Neural cell (in vitro differentiated cells): Measurements from ENCODE around the gene RPL15. TPM values are rescaled to one million over a fixed set of nuclear protein-coding genes. Genes with fewer than 3 reads are reported as not detected.

ENCODE experiments used
- H2AFZ ChIP-seq: fragments of 200-600, 300-800 bp; sonication (generic), shearing (Covaris generic); 2 replicates; pipeline ENCODE4 v1.6.0; 2014; ENCODE audit warnings: low read depth, mild to moderate bottlenecking, antibody characterized with exemption, low read length, moderate library complexity
- H3F3A ChIP-seq: fragments of 200-600 bp; shearing (Covaris generic); 2 replicates; pipeline ENCODE4 v1.6.1; 2016; ENCODE audit warnings: mild to moderate bottlenecking, moderate library complexity, mixed read lengths, antibody characterized with exemption, low read length; ENCODE audit not compliant: insufficient read depth, poor library complexity, severe bottlenecking
- H3K27ac ChIP-seq: fragments of 200-600, 300-800 bp; sonication (generic), shearing (Covaris generic); 2 replicates; pipeline ENCODE4 v1.5.1; 2014; ENCODE audit warnings: mild to moderate bottlenecking, low read length, moderate library complexity
- H3K27me3 ChIP-seq: fragments of 300-800, 200-600 bp; sonication (generic), shearing (Covaris generic); 2 replicates; pipeline ENCODE4 v1.6.0; 2014; ENCODE audit warnings: mild to moderate bottlenecking, low read depth, low read length, moderate library complexity; ENCODE audit not compliant: insufficient read depth
- H3K36me3 ChIP-seq: fragments of 300-800, 200-600 bp; sonication (generic), shearing (Covaris generic); 2 replicates; pipeline ENCODE4 v1.5.1; 2014; ENCODE audit warnings: mild to moderate bottlenecking, antibody characterized with exemption, low read length, moderate library complexity; ENCODE audit not compliant: insufficient read depth
- H3K4me2 ChIP-seq: fragments of 300-800, 200-600 bp; sonication (generic), shearing (Covaris generic); 2 replicates; pipeline ENCODE4 v1.6.0; 2014; ENCODE audit warnings: mild to moderate bottlenecking, low read length
- H3K4me3 ChIP-seq: fragments of 300-800, 200-600 bp; sonication (generic), shearing (Covaris generic); 2 replicates; pipeline ENCODE4 v1.5.1; 2014; ENCODE audit warnings: mild to moderate bottlenecking, low read length, moderate library complexity
- H3K79me2 ChIP-seq: fragments of 200-600 bp; shearing (Covaris generic); replicated peaks from 2 replicates; pipeline ENCODE4 v1.6.0; 2014; ENCODE audit warnings: mild to moderate bottlenecking, low read length, moderate library complexity; ENCODE audit not compliant: insufficient read depth
- H3K9ac ChIP-seq: fragments of 300-800, 200-600 bp; sonication (generic), shearing (Covaris generic); 2 replicates; pipeline ENCODE4 v1.6.1; 2016; ENCODE audit warnings: mild to moderate bottlenecking, low read length, mixed read lengths
- H3K9me2 ChIP-seq: fragments of 200-600 bp; shearing (Covaris generic); 2 replicates; pipeline ENCODE4 v1.6.1; 2016; ENCODE audit warnings: mild to moderate bottlenecking, low read length, mixed read lengths; ENCODE audit not compliant: insufficient read depth
- H3K9me3 ChIP-seq: fragments of 200-600, 300-800 bp; sonication (generic), shearing (Covaris generic); 2 replicates; pipeline ENCODE4 v1.6.1; 2016; ENCODE audit warnings: mild to moderate bottlenecking, mixed run types, low read length, moderate library complexity, mixed read lengths
- H4K20me1 ChIP-seq: fragments of 200-600 bp; shearing (Covaris generic); 2 replicates; pipeline ENCODE4 v1.6.1; 2016; ENCODE audit warnings: mild to moderate bottlenecking, mixed run types; ENCODE audit not compliant: insufficient read depth
- CTCF ChIP-seq: fragments of 450-650 bp; IDR thresholded peaks from 2 replicates; pipeline ENCODE4 v1.5.1; 2014; ENCODE audit warnings: antibody characterized with exemption, mild to moderate bottlenecking, moderate library complexity; ENCODE audit not compliant: poor library complexity, severe bottlenecking
- EP300 ChIP-seq: fragments of 450-650 bp; conservative IDR thresholded peaks from 2 replicates; pipeline ENCODE4 v1.6.1; 2014; ENCODE audit warnings: antibody characterized with exemption, mild to moderate bottlenecking, moderate library complexity; ENCODE audit not compliant: poor library complexity, severe bottlenecking
- EZH2 ChIP-seq: fragments of 200-600, 300-800 bp; shearing (Covaris generic), sonication (generic); IDR thresholded peaks from 2 replicates; pipeline ENCODE4 v1.6.1; 2014; ENCODE audit warnings: antibody characterized with exemption, low read length, borderline replicate concordance, mild to moderate bottlenecking; ENCODE audit not compliant: insufficient read depth, poor library complexity, severe bottlenecking
- MXI1 ChIP-seq: fragments of 450-650 bp; conservative IDR thresholded peaks from 2 replicates; pipeline ENCODE4 v1.6.1; 2014; ENCODE audit warnings: antibody characterized with exemption, mild to moderate bottlenecking; ENCODE audit not compliant: poor library complexity, severe bottlenecking
- POLR2AphosphoS5 ChIP-seq: IDR thresholded peaks from 2 replicates; pipeline ENCODE4 v1.6.1; 2012
- RAD21 ChIP-seq: fragments of 450-650 bp; conservative IDR thresholded peaks from 2 replicates; pipeline ENCODE4 v1.6.1; 2014; ENCODE audit warnings: antibody characterized with exemption, mild to moderate bottlenecking, moderate library complexity
- SMC3 ChIP-seq: fragments of 450-650 bp; conservative IDR thresholded peaks from 2 replicates; pipeline ENCODE4 v1.6.1; 2014; ENCODE audit warnings: antibody characterized with exemption, mild to moderate bottlenecking, moderate library complexity; ENCODE audit not compliant: poor library complexity
- TAF1 ChIP-seq: IDR thresholded peaks from 2 replicates; pipeline ENCODE4 v1.6.1; 2012; ENCODE audit warnings: low read depth
- polyA plus RNA-seq: library from polyadenylated mRNA; depleted of rRNA; stranded (reverse); fragments of >200 nt; gene quantifications from 2 replicates; pipeline ENCODE4 v1.2.3, GENCODE V29; 2014
- TF ChIP-seq, protein P1 (sequence below): IDR thresholded peaks from 2 replicates; pipeline ENCODE4 v1.6.1; 2012; ENCODE audit warnings: borderline replicate concordance

RPL15 gene
- polyA plus RNA-seq, 1 donor from 2014 or later: 3,247 TPM

GRCh38 chr3:23960649-23961048 is 43.7 kb downstream of the RPL15 start:
- Histone ChIP-seq H3K36me3 (peaks cover 6% of the 10 kb centered on the region), H3K4me2 (no peak overlapping the region), H3K9me3 (no peaks in the 10 kb centered on the region), H3K79me2 (no peaks in the 10 kb centered on the region), H3F3A (no peaks in the 10 kb centered on the region), H3K9me2 (no peaks in the 10 kb centered on the region), H2AFZ (no peak overlapping the region), H4K20me1 (no peaks in the 10 kb centered on the region), H3K9ac (no peak overlapping the region), H3K27me3 (no peaks in the 10 kb centered on the region), H3K4me3 (no peak overlapping the region), H3K27ac (no peak overlapping the region)
- TF ChIP-seq TAF1 (no peak), POLR2AphosphoS5 (no peak), SMC3 (no peak), EP300 (no peak), CTCF (no peak), MXI1 (no peak), RAD21 (no peak), EZH2 (no peak)
- TF ChIP-seq, protein P1, sequence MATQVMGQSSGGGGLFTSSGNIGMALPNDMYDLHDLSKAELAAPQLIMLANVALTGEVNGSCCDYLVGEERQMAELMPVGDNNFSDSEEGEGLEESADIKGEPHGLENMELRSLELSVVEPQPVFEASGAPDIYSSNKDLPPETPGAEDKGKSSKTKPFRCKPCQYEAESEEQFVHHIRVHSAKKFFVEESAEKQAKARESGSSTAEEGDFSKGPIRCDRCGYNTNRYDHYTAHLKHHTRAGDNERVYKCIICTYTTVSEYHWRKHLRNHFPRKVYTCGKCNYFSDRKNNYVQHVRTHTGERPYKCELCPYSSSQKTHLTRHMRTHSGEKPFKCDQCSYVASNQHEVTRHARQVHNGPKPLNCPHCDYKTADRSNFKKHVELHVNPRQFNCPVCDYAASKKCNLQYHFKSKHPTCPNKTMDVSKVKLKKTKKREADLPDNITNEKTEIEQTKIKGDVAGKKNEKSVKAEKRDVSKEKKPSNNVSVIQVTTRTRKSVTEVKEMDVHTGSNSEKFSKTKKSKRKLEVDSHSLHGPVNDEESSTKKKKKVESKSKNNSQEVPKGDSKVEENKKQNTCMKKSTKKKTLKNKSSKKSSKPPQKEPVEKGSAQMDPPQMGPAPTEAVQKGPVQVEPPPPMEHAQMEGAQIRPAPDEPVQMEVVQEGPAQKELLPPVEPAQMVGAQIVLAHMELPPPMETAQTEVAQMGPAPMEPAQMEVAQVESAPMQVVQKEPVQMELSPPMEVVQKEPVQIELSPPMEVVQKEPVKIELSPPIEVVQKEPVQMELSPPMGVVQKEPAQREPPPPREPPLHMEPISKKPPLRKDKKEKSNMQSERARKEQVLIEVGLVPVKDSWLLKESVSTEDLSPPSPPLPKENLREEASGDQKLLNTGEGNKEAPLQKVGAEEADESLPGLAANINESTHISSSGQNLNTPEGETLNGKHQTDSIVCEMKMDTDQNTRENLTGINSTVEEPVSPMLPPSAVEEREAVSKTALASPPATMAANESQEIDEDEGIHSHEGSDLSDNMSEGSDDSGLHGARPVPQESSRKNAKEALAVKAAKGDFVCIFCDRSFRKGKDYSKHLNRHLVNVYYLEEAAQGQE: no peak

DNA sequence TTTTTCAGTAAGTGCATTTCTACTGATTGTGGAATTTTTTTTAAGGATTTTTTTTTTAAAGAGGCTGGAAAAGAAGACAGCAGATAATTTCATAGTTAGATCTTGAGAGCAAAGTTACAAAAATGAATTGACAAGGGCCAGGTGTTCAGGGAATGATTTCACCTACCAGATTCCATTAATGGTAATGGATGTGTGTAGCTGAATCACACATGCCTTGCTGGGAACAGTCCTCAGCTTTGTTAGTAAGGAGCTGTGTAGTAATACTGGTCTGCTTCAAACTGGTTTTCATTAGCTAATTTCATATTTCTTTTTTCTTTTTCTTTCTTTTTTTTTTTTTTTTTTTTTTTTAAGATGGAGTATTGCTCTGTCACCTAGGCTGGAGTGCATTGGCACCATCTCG is 44.1 kb downstream of the RPL15 start:
- Histone ChIP-seq H2AFZ (no peak overlapping the region), H3K27ac (no peak overlapping the region), H3K4me2 (no peak overlapping the region), H4K20me1 (no peaks in the 10 kb centered on the region), H3K9ac (no peak overlapping the region), H3K27me3 (no peaks in the 10 kb centered on the region), H3K36me3 (peaks cover 6% of the 10 kb centered on the region), H3K79me2 (no peaks in the 10 kb centered on the region), H3K9me2 (no peaks in the 10 kb centered on the region), H3K9me3 (no peaks in the 10 kb centered on the region), H3F3A (no peaks in the 10 kb centered on the region), H3K4me3 (no peak overlapping the region)
- TF ChIP-seq RAD21: no peak
- no peak for TF ChIP-seq CTCF
- no peak for TF ChIP-seq MXI1
- TF ChIP-seq, protein P1: no peak
- TF ChIP-seq EZH2: no peak
- no peak for TF ChIP-seq EP300
- TF ChIP-seq TAF1: no peak
- no peak for TF ChIP-seq POLR2AphosphoS5
- TF ChIP-seq SMC3: no peak
